GM12891 (cell line): ENCODE results near the gene EPB41.

ENCODE experiments used
- DNase-seq: peaks from one replicate; pipeline ENCODE4 v3.0.0; 2011; ENCODE audit warnings: low spot score; ENCODE audit not compliant: insufficient read length
- FAIRE-seq: peaks from 2 replicates; lab custom pipeline; 2011; peaks lifted over from hg19 to GRCh38; lab: Jason Lieb, UNC
- PAX5 ChIP-seq: IDR thresholded peaks from 2 replicates; pipeline ENCODE4 v1.6.1; 2011; ENCODE audit warnings: low read length, moderate library complexity, mild to moderate bottlenecking; ENCODE audit not compliant: insufficient read depth, severe bottlenecking
- POLR2A ChIP-seq: IDR thresholded peaks from 2 replicates; pipeline ENCODE4 v1.6.1; 2011; ENCODE audit warnings: low read depth, low read length, control low read depth
- POLR2AphosphoS5 ChIP-seq: IDR thresholded peaks from 2 replicates; pipeline ENCODE4 v1.6.1; 2011; ENCODE audit warnings: low read depth, low read length, control low read depth
- POU2F2 ChIP-seq: IDR thresholded peaks from 2 replicates; pipeline ENCODE4 v1.6.1; 2011; ENCODE audit warnings: low read depth, mild to moderate bottlenecking, control low read depth, low read length, moderate library complexity
- SPI1 ChIP-seq: IDR thresholded peaks from 2 replicates; pipeline ENCODE4 v1.6.1; 2011; ENCODE audit warnings: low read depth, low read length, control low read depth
- TAF1 ChIP-seq: IDR thresholded peaks from 2 replicates; pipeline ENCODE4 v1.6.1; 2011; ENCODE audit warnings: low read depth, low read length, control low read depth

Gene EPB41

GRCh38 chr1:28925350-28925891 is 11.1 kb downstream of the EPB41 start:
- no peak for TF ChIP-seq POLR2AphosphoS5
- no peak for TF ChIP-seq PAX5
- TF ChIP-seq SPI1: no peak
- no peak for TF ChIP-seq TAF1
- TF ChIP-seq POLR2A: no peak
- no peak for TF ChIP-seq POU2F2
- FAIRE-seq (peak; percentile 51), DNase-seq (no peak)

- no peak for TF ChIP-seq TAF1
- peak; percentile 92 for TF ChIP-seq SPI1
- no peak for TF ChIP-seq PAX5
- TF ChIP-seq POU2F2: no peak
- FAIRE-seq (peak; percentile 97), DNase-seq (peak; percentile 46)
Measured at GRCh38 chr1:28926629-28927265, 12.4 kb downstream of the EPB41 start.

- DNase-seq: no peak
- no peak for FAIRE-seq
Measured at GRCh38 chr1:28927266-28927647, 12.9 kb downstream of the EPB41 start.

GRCh38 chr1:28927648-28928313 is 13.4 kb downstream of the EPB41 start:
- DNase-seq: no peak
- TF ChIP-seq TAF1: no peak
- TF ChIP-seq SPI1: no peak
- TF ChIP-seq POLR2AphosphoS5: no peak
- no peak for TF ChIP-seq POLR2A
- TF ChIP-seq PAX5: no peak
- TF ChIP-seq POU2F2: no peak
- FAIRE-seq: peak; percentile 75

More at GRCh38 chr1:28927266-28927647, 12.9 kb downstream of the EPB41 start:
- TF ChIP-seq SPI1 (no peak), POLR2A (no peak), PAX5 (no peak), TAF1 (no peak), POLR2AphosphoS5 (no peak), POU2F2 (no peak)

GRCh38 chr1:28928314-28928941 is 14.1 kb downstream of the EPB41 start:
- no peak for TF ChIP-seq TAF1
- TF ChIP-seq POLR2A: no peak
- no peak for TF ChIP-seq SPI1
- TF ChIP-seq POU2F2: no peak
- TF ChIP-seq PAX5: no peak
- TF ChIP-seq POLR2AphosphoS5: no peak
- FAIRE-seq (peak; percentile 35), DNase-seq (no peak)

GRCh38 chr1:28933277-28933676 is 18.9 kb downstream of the EPB41 start:
- no peak for DNase-seq
- peak; percentile 13 for FAIRE-seq
- no peak for TF ChIP-seq POU2F2
- TF ChIP-seq SPI1: no peak
- no peak for TF ChIP-seq POLR2A
- no peak for TF ChIP-seq TAF1
- no peak for TF ChIP-seq PAX5
- no peak for TF ChIP-seq POLR2AphosphoS5

- no peak for TF ChIP-seq PAX5
- no peak for TF ChIP-seq TAF1
- TF ChIP-seq POLR2AphosphoS5: no peak
- no peak for TF ChIP-seq SPI1
- TF ChIP-seq POLR2A: no peak
- no peak for TF ChIP-seq POU2F2
- no peak for FAIRE-seq
- no peak for DNase-seq
Measured at GRCh38 chr1:28933918-28934317, 19.5 kb downstream of the EPB41 start.

GRCh38 chr1:28934676-28935075 is 20.3 kb downstream of the EPB41 start:
- peak; percentile 9 for FAIRE-seq
- no peak for DNase-seq
- no peak for TF ChIP-seq PAX5
- TF ChIP-seq POU2F2: no peak
- no peak for TF ChIP-seq TAF1
- no peak for TF ChIP-seq SPI1
- TF ChIP-seq POLR2A: no peak

GRCh38 chr1:28935293-28935692 is 20.9 kb downstream of the EPB41 start:
- DNase-seq (no peak), FAIRE-seq (no peak)
- TF ChIP-seq POLR2AphosphoS5: no peak
- TF ChIP-seq SPI1: no peak
- TF ChIP-seq PAX5: no peak
- TF ChIP-seq TAF1: no peak

GRCh38 chr1:28936094-28936493 is 21.7 kb downstream of the EPB41 start:
- FAIRE-seq: no peak
- no peak for DNase-seq
- TF ChIP-seq POU2F2: no peak
